Measurements from ENCODE around the gene IGSF21.

GRCh38 chr1:18341291-18342069 lies 233.9 kb downstream of the IGSF21 start:
- no peak for TF ChIP-seq CTCF (IDR thresholded peaks at IDR 0.05; ENCODE audit: poor library complexity)
- TF ChIP-seq EZH2phosphoT487 (IDR thresholded peaks at IDR 0.05; ENCODE audit: low read depth, severe bottlenecking, unreplicated experiment) = no peak
